ENCODE measurements around the gene LSM10. TPM values are rescaled to one million over a fixed set of nuclear protein-coding genes. Genes with fewer than 3 reads are reported as not detected.

LSM10 gene
- polyA plus RNA-seq, 12 donors, result 18.8 to 29.3 (median 20.7) TPM; not detected in 1

GRCh38 chr1:36414384-36414783 is 16.7 kb upstream of the LSM10 start:
- no peak for DNase-seq

GRCh38 chr1:36411674-36412648 is 14.3 kb upstream of the LSM10 start:
- DNase-seq, result no peak

- no peak for DNase-seq
Measured at GRCh38 chr1:36408479-36408878, 10.8 kb upstream of the LSM10 start.

DNA sequence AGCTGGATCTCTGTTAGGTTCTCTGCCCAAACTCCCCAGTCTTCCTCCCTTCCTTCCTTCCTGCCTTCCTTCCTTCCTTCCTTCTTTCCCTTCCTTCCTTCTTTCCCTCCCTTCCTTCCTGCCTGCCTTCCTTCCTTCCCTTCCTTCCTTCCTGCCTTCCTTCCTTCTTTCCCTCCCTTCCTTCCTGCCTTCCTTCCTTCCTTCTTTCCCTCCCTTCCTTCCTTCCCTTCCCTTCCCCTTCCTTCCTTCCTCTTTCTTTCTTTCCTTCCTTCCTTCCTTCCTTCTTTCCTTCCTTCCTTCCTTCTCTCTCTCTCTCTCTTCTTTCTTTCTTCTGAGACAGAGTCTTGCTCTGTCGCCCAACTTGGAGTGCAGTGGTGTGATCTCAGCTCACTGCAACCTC is 8.7 kb upstream of the LSM10 start:
- DNase-seq, result no peak

DNA sequence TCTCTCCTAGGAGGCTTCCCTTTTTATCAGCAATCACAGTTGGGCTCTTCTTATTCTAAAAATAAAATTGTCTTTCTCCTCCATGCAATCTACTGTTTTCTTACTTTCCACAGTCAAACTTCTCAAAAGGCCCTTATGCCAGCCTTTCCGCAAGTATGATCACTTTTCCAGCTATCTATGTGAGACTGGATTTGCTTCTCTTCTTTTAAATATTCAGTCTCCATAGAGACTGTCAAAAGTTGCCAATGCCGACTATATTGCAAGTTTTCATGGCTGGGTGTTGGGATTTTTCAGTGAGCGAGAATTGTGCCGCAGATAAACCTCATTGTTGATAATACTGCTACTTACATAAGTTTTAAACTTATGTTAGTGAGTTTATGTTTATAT is 4.8 kb upstream of the LSM10 start:
- DNase-seq, result peak; percentile 20

- no peak for DNase-seq
Measured at GRCh38 chr1:36401602-36402503, 4.1 kb upstream of the LSM10 start.

DNA sequence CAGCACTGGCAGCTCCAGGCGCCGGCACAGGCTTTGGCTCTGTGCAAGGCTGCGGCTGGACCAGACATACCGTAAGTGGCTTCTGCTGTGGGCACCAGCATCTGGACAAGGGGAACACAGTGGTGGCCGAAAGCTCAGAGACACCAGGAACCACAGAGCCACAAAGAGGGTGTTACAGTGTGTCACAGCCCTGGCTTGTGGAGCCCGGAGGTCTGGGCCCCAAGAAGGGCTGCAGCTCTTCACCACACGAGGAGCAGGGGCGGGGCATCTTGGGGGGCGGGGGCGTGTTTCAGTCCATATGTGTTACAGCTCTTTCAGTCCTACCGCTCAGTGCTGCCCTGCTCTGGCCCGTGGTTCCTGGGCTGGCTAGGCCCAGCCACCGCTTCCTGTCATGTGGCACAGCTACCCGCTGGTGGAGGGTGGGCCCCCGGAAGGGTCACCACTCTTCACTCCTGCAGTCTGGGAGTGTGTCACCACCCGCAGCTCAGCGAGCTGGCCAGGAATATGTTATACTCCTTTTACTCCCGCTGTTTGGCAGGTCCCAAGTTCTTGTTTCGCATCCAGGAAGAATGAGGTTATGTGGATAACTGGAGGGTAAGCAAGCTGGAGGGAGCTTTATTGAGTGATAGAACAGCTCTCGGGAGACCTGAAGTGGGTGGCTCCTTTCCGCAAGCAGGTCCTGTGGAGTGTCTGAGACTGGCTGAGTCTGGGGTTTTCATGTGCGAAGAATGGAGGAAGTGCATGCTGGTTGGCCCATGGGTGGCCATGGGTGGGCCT is 3.3 kb upstream of the LSM10 start:
- peak; percentile 49 for DNase-seq

- no peak for DNase-seq
Measured at GRCh38 chr1:36400514-36400824, 2.8 kb upstream of the LSM10 start.

DNA sequence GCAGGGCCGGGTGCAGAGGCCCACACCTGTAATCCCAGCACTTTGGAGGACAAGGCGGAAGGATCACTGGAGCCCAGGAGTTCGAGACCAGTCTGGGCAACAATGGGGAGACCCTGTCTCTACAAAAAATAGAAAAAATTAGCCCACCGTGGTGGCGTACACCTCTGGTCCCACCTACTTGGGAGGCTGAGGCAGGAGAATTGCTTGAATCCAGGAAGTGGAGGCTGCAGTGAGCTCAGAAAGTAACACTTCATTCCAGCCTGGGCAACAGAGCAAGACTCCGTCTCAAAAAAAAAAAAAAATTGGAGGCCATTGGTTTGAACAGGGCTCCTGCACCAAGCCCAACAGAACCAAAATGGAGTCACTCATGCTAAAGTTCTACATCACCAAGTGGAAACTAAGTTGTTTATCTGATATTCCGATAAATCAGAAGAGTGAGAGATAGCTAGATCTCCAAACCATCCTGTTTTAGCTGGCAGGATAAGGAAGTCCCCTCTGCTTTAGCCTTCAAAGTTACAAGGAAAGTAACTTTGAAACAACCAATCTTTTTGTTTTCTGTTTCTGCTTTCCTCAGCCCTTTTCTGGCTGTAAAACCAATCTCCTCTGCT is 766 bp upstream of the LSM10 start:
- no peak for DNase-seq

DNA sequence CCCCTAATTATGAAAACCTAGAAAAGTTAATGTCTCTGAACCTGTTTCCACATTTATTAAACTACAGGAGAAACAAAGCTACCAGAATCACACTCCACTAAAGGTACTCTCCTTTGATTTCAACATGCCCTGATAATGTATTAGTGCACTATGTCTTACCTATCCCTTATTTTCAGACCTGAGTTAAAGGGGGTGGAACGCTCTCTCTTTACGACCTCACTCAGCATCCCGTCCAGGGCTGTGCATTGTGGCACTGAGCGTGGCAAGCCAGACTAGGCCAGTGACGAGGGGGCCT is 678 bp downstream of the LSM10 start:
- no peak for DNase-seq

GRCh38 chr1:36396359-36396758 is 1.3 kb downstream of the LSM10 start:
- no peak for DNase-seq

GRCh38 chr1:36393686-36394085 is 4.0 kb downstream of the LSM10 start:
- DNase-seq, result no peak

GRCh38 chr1:36392836-36393235 is 4.9 kb downstream of the LSM10 start:
- DNase-seq, result no peak

GRCh38 chr1:36391271-36391670 is 6.4 kb downstream of the LSM10 start:
- DNase-seq, result no peak

GRCh38 chr1:36390411-36390810 is 7.3 kb downstream of the LSM10 start:
- no peak for DNase-seq

GRCh38 chr1:36389999-36390398 is 7.7 kb downstream of the LSM10 start:
- DNase-seq, result no peak

DNA sequence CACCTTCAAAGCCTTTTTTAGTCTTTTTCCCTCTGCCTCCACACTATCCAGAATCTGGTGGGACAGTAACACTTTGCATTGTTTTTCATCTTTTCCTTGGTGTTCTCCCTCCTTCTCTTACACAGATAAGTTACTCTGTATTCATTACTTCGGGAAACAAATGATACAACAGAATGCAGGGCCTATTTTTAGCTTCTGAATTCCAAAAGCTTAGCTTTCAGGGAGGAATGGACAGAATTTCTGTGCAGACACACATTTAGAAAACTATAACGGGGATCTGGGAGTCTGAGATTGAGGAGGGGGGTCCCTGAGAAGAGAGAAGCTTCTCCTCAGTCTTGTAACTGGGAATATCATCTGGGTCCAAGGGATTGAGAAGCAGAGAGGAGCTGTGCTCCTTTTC is 8.4 kb downstream of the LSM10 start:
- no peak for DNase-seq

DNA sequence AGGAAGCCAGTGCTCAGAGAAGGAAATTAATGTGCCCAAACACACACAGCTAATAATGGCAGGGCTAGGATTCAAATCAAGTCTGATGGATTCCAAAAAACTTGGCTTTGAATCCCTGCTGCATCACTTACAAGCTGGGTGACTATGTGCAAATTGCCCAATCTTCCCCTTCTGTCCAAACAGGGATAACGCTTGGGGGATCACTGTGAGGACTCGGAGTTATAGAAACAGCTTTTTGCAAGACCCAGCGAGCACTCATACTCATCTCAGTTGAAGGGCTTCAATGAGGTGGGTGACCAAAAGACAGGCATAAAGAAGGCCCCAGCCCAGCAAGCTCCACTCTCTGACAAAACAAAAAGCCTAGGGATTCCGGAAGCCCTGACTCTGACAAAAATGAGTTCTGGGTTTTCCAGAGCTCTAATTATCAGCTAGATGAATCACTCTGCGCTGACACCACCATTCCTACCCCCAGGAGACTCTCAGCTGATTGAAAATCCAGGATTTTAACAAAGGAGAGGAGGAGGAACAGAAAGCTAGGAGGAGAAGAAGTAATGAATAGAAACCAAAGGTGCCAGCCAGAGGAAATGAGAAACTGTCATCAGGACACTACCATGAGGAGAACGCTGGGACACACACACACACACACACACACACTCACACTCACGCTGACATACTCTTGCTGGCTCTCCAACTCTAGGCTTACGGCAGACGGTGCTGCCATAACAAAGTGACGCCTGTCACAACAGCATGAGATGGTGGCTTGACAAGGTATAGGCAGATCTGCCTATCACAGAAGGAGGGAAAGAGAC is 10.4 kb downstream of the LSM10 start:
- DNase-seq, result no peak

GRCh38 chr1:36386265-36387140 is 11.2 kb downstream of the LSM10 start:
- DNase-seq, result peak; percentile 90

Measured in muscle of arm (tissue), 12 donors.